B cell (primary cell): ENCODE results near the gene BCL2L13. TPM values are rescaled to one million over a fixed set of nuclear protein-coding genes. Genes with fewer than 3 reads are reported as not detected.

Source experiments
- ATAC-seq: fragments of 200-7000 bp; cut with Tn5 transposase; one replicate; pipeline ENCODE4 v1.10.0; 2021; ENCODE audit warnings: low read depth, mild to moderate bottlenecking, moderate number of reproducible peaks, moderate library complexity
- CTCF ChIA-PET: fragments of 350-600 bp; sonication (Branson Sonifier 250); formaldehyde crosslinking; loops from one replicate; lab custom pipeline; 2021; ENCODE audit warnings: antibody characterized with exemption, inconsistent platforms; lab: Charles Lee
- POLR2A ChIA-PET: fragments of 350-600 bp; sonication (Branson Sonifier 250); formaldehyde crosslinking; loops from one replicate; lab custom pipeline; 2021; ENCODE audit warnings: antibody characterized with exemption; lab: Charles Lee
- DNase-seq: peaks from one replicate; pipeline ENCODE4 v3.0.0; 2013
- H2AFZ ChIP-seq: 2 replicates; pipeline ENCODE4 v1.6.1; 2012; ENCODE audit warnings: mild to moderate bottlenecking, low read depth, low read length; ENCODE audit not compliant: insufficient read depth, poor library complexity, severe bottlenecking
- H3K27ac ChIP-seq, 2 donors: 1 replicate in 1 of 2; 2 replicates in 1 of 2; pipeline ENCODE4 v1.5.1; 2012 to 2013; ENCODE audit warnings: low read length in 2 of 2, mild to moderate bottlenecking in 2 of 2, moderate library complexity in 1 of 2
- H3K27me3 ChIP-seq, 4 experiments: fragments of 200-600 bp in 1 of 4; sonication (generic) in 1 of 4; replicated peaks in 1 of 4; 1 replicate in 2 of 4; 2 replicates in 2 of 4; pipeline versions ENCODE4 v1.6.1 to v1.7.0; 2013 to 2016; ENCODE audit warnings: low read length in 3 of 4, mild to moderate bottlenecking in 2 of 4, mixed read lengths in 1 of 4, moderate library complexity in 1 of 4; ENCODE audit not compliant: insufficient read depth in 4 of 4, control insufficient read depth in 3 of 4; ENCODE audit errors: control extremely low read depth in 1 of 4
- H3K36me3 ChIP-seq, 2 experiments: replicated peaks in 1 of 2; 1 replicate in 1 of 2; 2 replicates in 1 of 2; pipeline versions ENCODE4 v1.6.1 to v1.7.1; 2013; ENCODE audit warnings: low read length in 1 of 2; ENCODE audit not compliant: insufficient read depth in 2 of 2, control insufficient read depth in 1 of 2; ENCODE audit errors: control extremely low read depth in 1 of 2, extremely low read depth in 1 of 2
- H3K4me1 ChIP-seq, 2 donors: fragments of 200-600 bp in 1 of 2; sonication (generic) in 1 of 2; 1 replicate in 1 of 2; 2 replicates in 1 of 2; pipeline versions ENCODE4 v1.5.1 to v1.6.1; 2013 to 2017; ENCODE audit warnings: low read length in 2 of 2; ENCODE audit not compliant: control insufficient read depth in 2 of 2, insufficient read depth in 2 of 2
- H3K4me2 ChIP-seq: replicated peaks from 2 replicates; pipeline ENCODE3; 2012; ENCODE audit warnings: mild to moderate bottlenecking, low read depth, low read length; ENCODE audit not compliant: poor library complexity, severe bottlenecking
- H3K4me3 ChIP-seq, 5 experiments: fragments of 200-600 bp in 1 of 5; sonication (generic) in 1 of 5; 1 replicate in 3 of 5; 2 replicates in 2 of 5; pipeline versions ENCODE4 v1.5.1 to v1.7.0; 2011 to 2016; ENCODE audit warnings: low read length in 4 of 5, mild to moderate bottlenecking in 4 of 5, low read depth in 2 of 5, control low read depth in 1 of 5, moderate library complexity in 1 of 5; ENCODE audit not compliant: insufficient read depth in 1 of 5; ENCODE audit errors: control extremely low read depth in 1 of 5, extremely low read depth in 1 of 5
- H3K79me2 ChIP-seq: fragments of 200-600 bp; sonication (generic); one replicate; pipeline ENCODE4 v1.6.0; 2016; ENCODE audit warnings: low read length; ENCODE audit not compliant: control insufficient read depth, insufficient read depth
- H3K9ac ChIP-seq: fragments of 200-600 bp; sonication (generic); 2 replicates; pipeline ENCODE4 v1.6.1; 2017; ENCODE audit warnings: mild to moderate bottlenecking, low read length, moderate library complexity
- H3K9me3 ChIP-seq, 3 donors: one replicate each; pipeline versions ENCODE4 v1.6.1 to v1.7.1; 2013; ENCODE audit warnings: low read length in 2 of 3; ENCODE audit not compliant: control insufficient read depth in 2 of 3, insufficient read depth in 1 of 3; ENCODE audit errors: control extremely low read depth in 1 of 3
- H4K20me1 ChIP-seq: 2 replicates; pipeline ENCODE4 v1.6.0; 2012; ENCODE audit warnings: mild to moderate bottlenecking, low read length; ENCODE audit not compliant: insufficient read depth, control insufficient read depth, poor library complexity, severe bottlenecking
- H3K27ac Mint-ChIP-seq: one replicate; pipeline ENCODE4 v1.8.0; 2021; ENCODE audit warnings: mixed read lengths
- H3K27me3 Mint-ChIP-seq: one replicate; pipeline ENCODE4 v1.8.0; 2021; ENCODE audit warnings: mixed read lengths
- H3K4me1 Mint-ChIP-seq: one replicate; pipeline ENCODE4 v1.8.0; 2021; ENCODE audit warnings: mixed read lengths
- H3K4me3 Mint-ChIP-seq: one replicate; pipeline ENCODE4 v1.8.0; 2021; ENCODE audit warnings: mixed read lengths
- H3K9me3 Mint-ChIP-seq: one replicate; pipeline ENCODE4 v1.8.0; 2022; ENCODE audit warnings: mixed read lengths; ENCODE audit not compliant: insufficient read depth
- EZH2 ChIP-seq: IDR thresholded peaks from 2 replicates; pipeline ENCODE4 v1.6.1; 2012; ENCODE audit warnings: borderline replicate concordance, low read depth, mild to moderate bottlenecking, moderate library complexity, low read length; ENCODE audit not compliant: insufficient read depth, poor library complexity, severe bottlenecking
- WGBS: methylation state at CpG from one replicate; pipeline ENCODE4 v1.1.5; 2013; ENCODE audit warnings: missing lambda C conversion rate; ENCODE audit not compliant: insufficient coverage; 5-methylcytosine and 5-hydroxymethylcytosine counted together
- intact Hi-C: fragments of 100-400 bp; cut with micrococcal nuclease; formaldehyde crosslinking; loops from one replicate; pipeline ENCODE4 v1.10.0; 2022
- polyA plus RNA-seq: library from polyadenylated mRNA; depleted of rRNA; stranded (reverse); fragments of >200 nt; gene quantifications from 2 replicates; pipeline ENCODE4 v1.2.3, GENCODE V29; 2012
- total RNA-seq, 2 donors: library from RNA; stranded (reverse); fragments of 120-200 nt in 1 of 2; gene quantifications; 1 replicate in 1 of 2; 2 replicates in 1 of 2; pipeline versions ENCODE4 v1.2.3 to v1.2.4, GENCODE V29; 2013 to 2022
- TF ChIP-seq, protein P1 (sequence below): fragments of 200-600 bp; IDR thresholded peaks from one replicate; pipeline ENCODE4 v1.8.0; 2022; ENCODE audit warnings: antibody characterized with exemption, mild to moderate bottlenecking

The BCL2L13 gene
- total and polyA plus RNA-seq, 2 donors (not counting 1 experiment from before 2014, with no cell fraction given), result 19.2 to 29.9 TPM

DNA sequence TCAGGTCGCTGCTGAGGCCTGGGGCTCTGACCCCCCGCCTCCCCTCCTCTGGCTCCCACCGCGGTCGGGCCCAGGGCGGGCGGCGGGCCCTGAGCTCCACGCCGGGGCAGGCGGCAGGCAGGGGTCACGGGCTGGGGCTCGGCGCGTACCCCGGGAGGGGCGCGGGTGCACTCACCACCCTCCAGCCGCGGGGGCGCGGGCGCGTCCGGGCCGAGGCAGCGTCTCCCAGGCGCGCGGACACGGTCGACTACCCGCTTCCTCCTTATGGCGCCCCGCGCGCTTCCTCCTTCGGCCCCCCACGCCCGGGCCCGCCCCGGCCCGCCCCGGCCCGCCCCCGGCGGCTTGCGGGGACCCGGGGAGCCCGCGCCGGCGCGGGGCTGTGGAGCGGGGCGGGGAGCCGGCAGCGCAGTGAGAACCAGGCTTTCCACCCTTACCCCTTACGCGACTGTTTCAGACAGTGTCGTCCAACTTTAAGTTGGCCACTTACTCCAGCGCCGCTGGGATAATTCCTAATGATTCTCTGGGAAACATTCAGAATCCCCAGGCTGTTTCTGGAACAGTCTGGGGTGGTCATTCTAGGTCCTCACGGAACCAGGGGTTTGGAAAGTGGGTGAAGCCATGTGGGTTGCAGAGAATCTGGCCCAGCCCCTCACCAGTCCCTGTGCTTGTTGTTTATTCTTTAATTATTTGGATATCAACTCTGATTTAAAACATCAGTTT lies 135.8 kb downstream of the BCL2L13 start, which contains the start of gene BID:
BID (minus strand) TSS at position 264 of the 720 bp plus-strand sequence. CDS start 24,353 bp downstream, outside the sequence.
- Histone ChIP-seq H3K36me3 (peaks cover 0 to under 1% of the 10 kb centered on the region in 2 experiments), H3K79me2 (peaks cover 51% of the 10 kb centered on the region), H3K9ac (peak within 1 kb of the TSS; percentile 74), H3K9me3 (no peaks in the 10 kb centered on the region), H3K27ac (peak within 1 kb of the TSS; percentile 82 to 97), H2AFZ (peak within 1 kb of the TSS; percentile 73), H3K4me2 (peak within 1 kb of the TSS; percentile 99), H3K27me3 (no peaks in the 10 kb centered on the region), H3K4me1 (peaks cover 68 to 88% of the 10 kb centered on the region in 2 donors), H4K20me1 (peaks cover 17% of the 10 kb centered on the region), H3K4me3 (peak within 1 kb of the TSS; percentile 23 to 78 (median 62))
- ATAC-seq (peak; percentile 63), DNase-seq (peak; percentile 87)
- ChIA-PET POLR2A (interaction anchor here (1.4 to 3.9 kb wide), 2 partner anchors 12 to 17 kb away, joined by 4 to 14 read pairs; no protein-coding TSS in a partner anchor), CTCF (interaction anchor here (1.1 to 6.6 kb wide), 4 partner anchors 11 to 30 kb away, joined by 3 to 73 read pairs (median 8); no protein-coding TSS in a partner anchor)
- intact Hi-C loops, result loop anchor here (5.0 kb wide), 1 partner anchor 228 kb away; no protein-coding TSS in a partner anchor
- Mint-ChIP-seq H3K27ac (peak within 1 kb of the TSS; percentile 93), H3K9me3 (no peaks in the 10 kb centered on the region), H3K4me3 (peak within 1 kb of the TSS; percentile 87), H3K27me3 (no peaks in the 10 kb centered on the region), H3K4me1 (peaks cover 78% of the 10 kb centered on the region)
- under 1% methylated on average over 49 of the region's 64 CpGs for WGBS
- TF ChIP-seq, protein P1, sequence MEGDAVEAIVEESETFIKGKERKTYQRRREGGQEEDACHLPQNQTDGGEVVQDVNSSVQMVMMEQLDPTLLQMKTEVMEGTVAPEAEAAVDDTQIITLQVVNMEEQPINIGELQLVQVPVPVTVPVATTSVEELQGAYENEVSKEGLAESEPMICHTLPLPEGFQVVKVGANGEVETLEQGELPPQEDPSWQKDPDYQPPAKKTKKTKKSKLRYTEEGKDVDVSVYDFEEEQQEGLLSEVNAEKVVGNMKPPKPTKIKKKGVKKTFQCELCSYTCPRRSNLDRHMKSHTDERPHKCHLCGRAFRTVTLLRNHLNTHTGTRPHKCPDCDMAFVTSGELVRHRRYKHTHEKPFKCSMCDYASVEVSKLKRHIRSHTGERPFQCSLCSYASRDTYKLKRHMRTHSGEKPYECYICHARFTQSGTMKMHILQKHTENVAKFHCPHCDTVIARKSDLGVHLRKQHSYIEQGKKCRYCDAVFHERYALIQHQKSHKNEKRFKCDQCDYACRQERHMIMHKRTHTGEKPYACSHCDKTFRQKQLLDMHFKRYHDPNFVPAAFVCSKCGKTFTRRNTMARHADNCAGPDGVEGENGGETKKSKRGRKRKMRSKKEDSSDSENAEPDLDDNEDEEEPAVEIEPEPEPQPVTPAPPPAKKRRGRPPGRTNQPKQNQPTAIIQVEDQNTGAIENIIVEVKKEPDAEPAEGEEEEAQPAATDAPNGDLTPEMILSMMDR, result no peak
- no peak for TF ChIP-seq EZH2
